SK-N-SH (cell line): ENCODE results near the gene TANK. TPM values are rescaled to one million over a fixed set of nuclear protein-coding genes. Genes with fewer than 3 reads are reported as not detected.

Experiments
- CTCF ChIA-PET: fragments of 300-600, 350-600 bp; formaldehyde crosslinking; extraction: SDS; loops from one replicate; lab custom pipeline; 2021; lab: Yijun Ruan, JAX
- POLR2A ChIA-PET: fragments of 350-600 bp; sonication (Branson Sonifier 250); formaldehyde crosslinking; extraction: SDS; loops from one replicate; lab custom pipeline; 2020; ENCODE audit warnings: antibody characterized with exemption, inconsistent platforms; lab: Yijun Ruan, JAX
- DNase-seq: peaks from one replicate; pipeline ENCODE4 v3.0.0; 2012
- H2AFZ ChIP-seq: fragments of 200-600 bp; sonication (generic); 2 replicates; pipeline ENCODE4 v1.8.1; 2016; ENCODE audit warnings: antibody characterized with exemption, mild to moderate bottlenecking, low read depth
- H3F3A ChIP-seq: fragments of 200-600 bp; sonication (generic); replicated peaks from 2 replicates; pipeline ENCODE3; 2016; ENCODE audit warnings: antibody characterized with exemption, mild to moderate bottlenecking; ENCODE audit not compliant: insufficient read depth
- H3K27ac ChIP-seq, 2 experiments: fragments of 200-500 bp in 1 of 2; fragments of 200-600 bp in 1 of 2; sonication (Bioruptor generic) in 1 of 2; sonication (generic), shearing (Covaris generic) in 1 of 2; 2 replicates each; pipeline versions ENCODE4 v1.5.1 to v1.6.1; 2014 to 2016; ENCODE audit warnings: low read depth in 2 of 2, inconsistent platforms in 1 of 2, low read length in 1 of 2, mild to moderate bottlenecking in 1 of 2, mixed read lengths in 1 of 2
- H3K27me3 ChIP-seq: fragments of 200-600 bp; sonication (generic), shearing (Covaris generic); 2 replicates; pipeline ENCODE4 v1.6.1; 2016; ENCODE audit warnings: mixed run types; ENCODE audit not compliant: insufficient read depth
- H3K36me3 ChIP-seq, 2 experiments: fragments of 200-500 bp in 1 of 2; fragments of 200-600 bp in 1 of 2; sonication (Bioruptor generic) in 1 of 2; sonication (generic) in 1 of 2; replicated peaks in 1 of 2; 2 replicates each; pipeline versions ENCODE3 to v1.5.1; 2014 to 2016; ENCODE audit warnings: low read length in 1 of 2, mild to moderate bottlenecking in 1 of 2; ENCODE audit not compliant: insufficient read depth in 2 of 2, control insufficient read depth in 1 of 2
- H3K4me1 ChIP-seq, 2 experiments: fragments of 200-500 bp in 1 of 2; fragments of 200-600 bp in 1 of 2; sonication (Bioruptor generic) in 1 of 2; sonication (generic), shearing (Covaris generic) in 1 of 2; 2 replicates each; pipeline versions ENCODE4 v1.5.1 to v1.6.1; 2014 to 2016; ENCODE audit warnings: low read depth in 1 of 2, low read length in 1 of 2, mixed run types in 1 of 2; ENCODE audit not compliant: insufficient read depth in 2 of 2, control insufficient read depth in 1 of 2
- H3K4me2 ChIP-seq: fragments of 200-600 bp; sonication (generic), shearing (Covaris generic); 2 replicates; pipeline ENCODE4 v1.6.1; 2017; ENCODE audit warnings: mixed run types
- H3K4me3 ChIP-seq, 2 experiments: fragments of 200-500 bp in 1 of 2; fragments of 200-600 bp in 1 of 2; sonication (Bioruptor generic) in 1 of 2; sonication (generic), shearing (Covaris generic) in 1 of 2; 2 replicates each; pipeline versions ENCODE4 v1.5.1 to v1.8.1; 2014 to 2016; ENCODE audit warnings: low read depth in 2 of 2, inconsistent platforms in 1 of 2, low read length in 1 of 2, mild to moderate bottlenecking in 1 of 2, mixed read lengths in 1 of 2, moderate library complexity in 1 of 2
- H3K79me2 ChIP-seq: fragments of 200-600 bp; sonication (generic); 2 replicates; pipeline ENCODE4 v1.8.1; 2017; ENCODE audit warnings: mild to moderate bottlenecking; ENCODE audit not compliant: insufficient read depth
- H3K9ac ChIP-seq: fragments of 200-600 bp; sonication (generic); 2 replicates; pipeline ENCODE4 v1.6.1; 2017; ENCODE audit warnings: mixed run types
- H3K9me2 ChIP-seq: fragments of 200-600 bp; sonication (generic); 2 replicates; pipeline ENCODE4 v1.6.1; 2017; ENCODE audit warnings: mixed run types
- H3K9me3 ChIP-seq: fragments of 200-600 bp; sonication (generic); 2 replicates; pipeline ENCODE4 v1.6.1; 2017; ENCODE audit warnings: mixed run types, mild to moderate bottlenecking, moderate library complexity
- H4K20me1 ChIP-seq: fragments of 200-600 bp; sonication (generic); 2 replicates; pipeline ENCODE4 v1.6.1; 2017; ENCODE audit warnings: mild to moderate bottlenecking, mixed run types; ENCODE audit not compliant: insufficient read depth
- CTCF ChIP-seq: fragments of 200-600 bp; sonication (generic); IDR thresholded peaks from 2 replicates; pipeline ENCODE4 v1.6.1; 2017; ENCODE audit warnings: antibody characterized with exemption, mild to moderate bottlenecking, moderate library complexity
- EZH2phosphoT487 ChIP-seq: fragments of 200-600 bp; sonication (generic); IDR thresholded peaks from 2 replicates; pipeline ENCODE4 v1.6.1; 2017; ENCODE audit warnings: low read depth, mixed run types, mild to moderate bottlenecking, antibody characterized with exemption, moderate library complexity, borderline replicate concordance
- FOSL2 ChIP-seq: IDR thresholded peaks from 2 replicates; pipeline ENCODE4 v1.4.0; 2012; ENCODE audit warnings: low read depth, mild to moderate bottlenecking, moderate library complexity, borderline replicate concordance
- GATA2 ChIP-seq: sonication (generic); formaldehyde crosslinking; IDR thresholded peaks from 2 replicates; pipeline ENCODE4 v1.5.0; 2020; ENCODE audit warnings: mild to moderate bottlenecking, missing genetic modification reagents
- IRF3 ChIP-seq: fragments of 150-350 bp; IDR thresholded peaks from 2 replicates; pipeline ENCODE4 v1.6.1; 2016; ENCODE audit warnings: mild to moderate bottlenecking, low read depth, low read length
- JUND ChIP-seq: IDR thresholded peaks from 2 replicates; pipeline ENCODE4 v1.4.0; 2012
- MEF2A ChIP-seq: IDR thresholded peaks from 2 replicates; pipeline ENCODE4 v1.4.0; 2012; ENCODE audit warnings: low read depth, borderline replicate concordance
- NFIC ChIP-seq: IDR thresholded peaks from 2 replicates; pipeline ENCODE4 v1.4.0; 2012; ENCODE audit warnings: borderline replicate concordance
- NRF1 ChIP-seq: IDR thresholded peaks from 2 replicates; pipeline ENCODE4 v1.6.1; 2012; ENCODE audit warnings: low read depth, mild to moderate bottlenecking, low read length
- POLR2AphosphoS5 ChIP-seq: IDR thresholded peaks from 2 replicates; pipeline ENCODE4 v1.6.1; 2012; ENCODE audit warnings: low read depth, low read length
- RCOR1 ChIP-seq: fragments of 150-350 bp; IDR thresholded peaks from 2 replicates; pipeline ENCODE4 v1.6.1; 2017; ENCODE audit warnings: antibody characterized with exemption, low read length
- REST ChIP-seq: IDR thresholded peaks from 2 replicates; pipeline ENCODE4 v1.6.1; 2012; ENCODE audit warnings: mild to moderate bottlenecking, low read depth, low read length, moderate library complexity
- RXRA ChIP-seq: IDR thresholded peaks from 2 replicates; pipeline ENCODE4 v1.4.0; 2012; ENCODE audit warnings: low read depth, mild to moderate bottlenecking, borderline replicate concordance
- SIN3A ChIP-seq: IDR thresholded peaks from 2 replicates; pipeline ENCODE4 v1.6.1; 2012; ENCODE audit warnings: low read depth, mild to moderate bottlenecking, low read length, moderate library complexity, borderline replicate concordance
- SMC3 ChIP-seq: IDR thresholded peaks from 2 replicates; pipeline ENCODE4 v1.6.1; 2012; ENCODE audit warnings: low read depth, low read length, improper control_type of control experiment
- TAF1 ChIP-seq: IDR thresholded peaks from 2 replicates; pipeline ENCODE4 v1.6.1; 2012; ENCODE audit warnings: low read depth, mild to moderate bottlenecking, low read length, moderate library complexity, borderline replicate concordance
- TEAD4 ChIP-seq: IDR thresholded peaks from 2 replicates; pipeline ENCODE4 v1.4.0; 2012; ENCODE audit warnings: mild to moderate bottlenecking, borderline replicate concordance; ENCODE audit not compliant: insufficient read depth
- ZBTB33 ChIP-seq: IDR thresholded peaks from 2 replicates; pipeline ENCODE4 v1.4.0; 2012; ENCODE audit warnings: low read depth, borderline replicate concordance
- WGBS: methylation state at CpG from one replicate; pipeline ENCODE4 v1.1.6; 2017; ENCODE audit warnings: low lambda C conversion rate; 5-methylcytosine and 5-hydroxymethylcytosine counted together
- polyA plus RNA-seq, 3 experiments: library from polyadenylated mRNA; depleted of rRNA; stranded (reverse); fragments of >200 nt; gene quantifications; 2 replicates each; pipeline ENCODE4 v1.2.3, GENCODE V29; 2012

Gene TANK
- polyA plus RNA-seq, 1 of the 3 experiments (the other 2 are of a cell fraction) = 25.7 TPM

GRCh38 chr2:161163440-161163839, 3.2 kb downstream of the TANK start:
- Histone ChIP-seq H3K79me2 (peaks cover 68% of the 10 kb centered on the region), H3K36me3 (peaks cover 30 to 41% of the 10 kb centered on the region in 2 experiments), H4K20me1 (no peaks in the 10 kb centered on the region), H3K9me2 (no peaks in the 10 kb centered on the region), H3K9ac (no peak overlapping the region), H3K4me2 (no peak overlapping the region), H3K4me3 (no peak overlapping the region), H2AFZ (no peak overlapping the region), H3F3A (peaks cover 6% of the 10 kb centered on the region), H3K4me1 (peaks cover 0 to 6% of the 10 kb centered on the region in 2 experiments; a peak in 1 of 4 replicates), H3K27ac (no peak overlapping the region), H3K27me3 (no peaks in the 10 kb centered on the region), H3K9me3 (no peaks in the 10 kb centered on the region)
- ChIA-PET CTCF (no interaction called here), POLR2A (no interaction called here)
- no peak for DNase-seq
- WGBS = 93% methylated on average over 2 of the region's 2 CpGs
- no peak for TF ChIP-seq RXRA
- no peak for TF ChIP-seq CTCF
- no peak for TF ChIP-seq EZH2phosphoT487
- TF ChIP-seq SIN3A = no peak
- no peak for TF ChIP-seq GATA2 (CRISPR knock-in tag)
- TF ChIP-seq TAF1 = no peak
- TF ChIP-seq NRF1 = no peak
- no peak for TF ChIP-seq FOSL2
- no peak for TF ChIP-seq NFIC
- TF ChIP-seq RCOR1 = no peak
- TF ChIP-seq IRF3 = no peak
- no peak for TF ChIP-seq REST
- TF ChIP-seq JUND = no peak
- no peak for TF ChIP-seq MEF2A
- no peak for TF ChIP-seq POLR2AphosphoS5
- TF ChIP-seq SMC3 = no peak
- no peak for TF ChIP-seq TEAD4
- TF ChIP-seq ZBTB33 = no peak
